Liver (tissue), 9 donors: Measurements from ENCODE around the gene GAS2L1. TPM values are rescaled to one million over a fixed set of nuclear protein-coding genes. Genes with fewer than 3 reads are reported as not detected.

Source experiments
- DNase-seq: peaks from one replicate; pipeline ENCODE4 v3.0.0-alpha.2; 2017; ENCODE audit warnings: low spot score
- H3K27ac ChIP-seq, 2 donors: one replicate each; pipeline ENCODE4 v1.7.0; 2013; ENCODE audit warnings: inconsistent platforms in 2 of 2, low read length in 2 of 2, control low read depth in 1 of 2, low read depth in 1 of 2, mild to moderate bottlenecking in 1 of 2
- H3K27me3 ChIP-seq, 4 donors: one replicate each; pipeline versions ENCODE4 v1.6.1 to v1.7.0; 2013; ENCODE audit warnings: low read length in 3 of 4, inconsistent platforms in 1 of 4, mild to moderate bottlenecking in 1 of 4, moderate library complexity in 1 of 4; ENCODE audit not compliant: control insufficient read depth in 4 of 4, insufficient read depth in 4 of 4
- H3K36me3 ChIP-seq, 4 donors: one replicate each; pipeline versions ENCODE4 v1.6.1 to v1.7.0; 2013; ENCODE audit warnings: low read length in 3 of 4, mild to moderate bottlenecking in 3 of 4, low read depth in 1 of 4, moderate library complexity in 1 of 4; ENCODE audit not compliant: control insufficient read depth in 4 of 4, insufficient read depth in 3 of 4
- H3K4me1 ChIP-seq, 4 donors: one replicate each; pipeline versions ENCODE4 v1.6.1 to v1.7.0; 2013; ENCODE audit warnings: low read length in 3 of 4, mild to moderate bottlenecking in 3 of 4, moderate library complexity in 1 of 4; ENCODE audit not compliant: control insufficient read depth in 4 of 4, insufficient read depth in 4 of 4
- H3K4me3 ChIP-seq, 3 donors: one replicate each; pipeline versions ENCODE4 v1.6.1 to v1.7.0; 2013; ENCODE audit warnings: low read length in 3 of 3, control low read depth in 1 of 3, low read depth in 1 of 3, mild to moderate bottlenecking in 1 of 3
- H3K9ac ChIP-seq, 2 donors: one replicate each; pipeline ENCODE4 v1.7.0; 2013; ENCODE audit warnings: low read length in 2 of 2, mild to moderate bottlenecking in 2 of 2, moderate library complexity in 2 of 2, control low read depth in 1 of 2, low read depth in 1 of 2
- H3K9me3 ChIP-seq, 4 donors: one replicate each; pipeline versions ENCODE4 v1.6.1 to v1.7.0; 2013; ENCODE audit warnings: low read length in 3 of 4; ENCODE audit not compliant: control insufficient read depth in 4 of 4
- FOXA2 ChIP-seq: IDR thresholded peaks from 2 replicates; pipeline ENCODE4 v1.6.1; 2016; ENCODE audit warnings: antibody characterized with exemption
- GABPA ChIP-seq, 2 donors: IDR thresholded peaks in 1 of 2; conservative IDR thresholded peaks in 1 of 2; 2 replicates each; pipeline ENCODE4 v1.6.1; 2016; ENCODE audit warnings: antibody characterized with exemption in 2 of 2, mild to moderate bottlenecking in 1 of 2, moderate library complexity in 1 of 2
- HNF4A ChIP-seq, 2 donors: conservative IDR thresholded peaks; 2 replicates each; pipeline ENCODE4 v1.6.1; 2016; ENCODE audit warnings: antibody characterized with exemption in 2 of 2, mild to moderate bottlenecking in 2 of 2
- HNF4G ChIP-seq: IDR thresholded peaks from 2 replicates; pipeline ENCODE4 v1.6.1; 2016; ENCODE audit warnings: antibody characterized with exemption
- JUND ChIP-seq, 2 donors: IDR thresholded peaks; 2 replicates each; pipeline ENCODE4 v1.6.1; 2016; ENCODE audit warnings: antibody characterized with exemption in 2 of 2
- NR2F2 ChIP-seq: IDR thresholded peaks from 2 replicates; pipeline ENCODE4 v1.6.1; 2016; ENCODE audit warnings: antibody characterized with exemption
- RAD21 ChIP-seq, 2 donors: IDR thresholded peaks; 2 replicates each; pipeline ENCODE4 v1.6.1; 2016; ENCODE audit warnings: antibody characterized with exemption in 2 of 2, mild to moderate bottlenecking in 2 of 2
- RXRA ChIP-seq, 2 donors: IDR thresholded peaks; 2 replicates each; pipeline ENCODE4 v1.6.1; 2017 to 2018; ENCODE audit warnings: antibody characterized with exemption in 2 of 2, mild to moderate bottlenecking in 1 of 2
- SP1 ChIP-seq: IDR thresholded peaks from 2 replicates; pipeline ENCODE4 v1.6.1; 2018; ENCODE audit warnings: antibody characterized with exemption, mild to moderate bottlenecking
- TAF1 ChIP-seq: conservative IDR thresholded peaks from 2 replicates; pipeline ENCODE4 v1.6.1; 2016; ENCODE audit warnings: antibody characterized with exemption, mild to moderate bottlenecking
- YY1 ChIP-seq: IDR thresholded peaks from 2 replicates; pipeline ENCODE4 v1.6.1; 2016; ENCODE audit warnings: antibody characterized with exemption, mild to moderate bottlenecking
- WGBS: extraction: QIAGEN DNeasy Blood & Tissue Kit; methylation state at CpG from one replicate; pipeline ENCODE4 v1.1.7; 2013; 5-methylcytosine and 5-hydroxymethylcytosine counted together
- polyA plus RNA-seq, 2 donors: library from polyadenylated mRNA; stranded (reverse) in 1 of 2; unstranded in 1 of 2; fragments of 200-250 nt in 1 of 2; fragments of >200 nt in 1 of 2; fragmentation: Nextera tagmentation in 1 of 2; extraction: Ambion mirVana in 1 of 2; gene quantifications; one replicate each; pipeline versions ENCODE4 v1.2.1 to v1.2.3, GENCODE V29; 2013 to 2015
- total RNA-seq, 2 donors: library from RNA; depleted of rRNA; stranded (reverse); fragments of >200 nt; gene quantifications; one replicate each; pipeline ENCODE4 v1.2.3, GENCODE V29; 2014
- TF ChIP-seq, protein P1 (sequence below): IDR thresholded peaks from 2 replicates; pipeline ENCODE4 v1.6.1; 2016; ENCODE audit warnings: antibody characterized with exemption
- TF ChIP-seq, protein P2 (sequence below): IDR thresholded peaks from 2 replicates; pipeline ENCODE4 v1.6.1; 2016; ENCODE audit warnings: antibody characterized with exemption
- TF ChIP-seq, protein P3 (sequence below): IDR thresholded peaks from 2 replicates; pipeline ENCODE4 v1.6.1; 2016; ENCODE audit warnings: antibody characterized with exemption
- TF ChIP-seq, protein P4 (sequence below): fragments of 150-350 bp; IDR thresholded peaks from 2 replicates; pipeline ENCODE4 v1.5.1; 2017; ENCODE audit warnings: improper control_type of control experiment, low read depth, low read length; ENCODE audit not compliant: missing input control
- donor health status: healthy.
- donor health status: healthy.
- donor health status: healthy.
- donor health status: healthy.
- donor health status: healthy.

Gene GAS2L1
- total and polyA plus RNA-seq, 4 donors: 4.0 to 11.4 (median 8.9) TPM

DNA sequence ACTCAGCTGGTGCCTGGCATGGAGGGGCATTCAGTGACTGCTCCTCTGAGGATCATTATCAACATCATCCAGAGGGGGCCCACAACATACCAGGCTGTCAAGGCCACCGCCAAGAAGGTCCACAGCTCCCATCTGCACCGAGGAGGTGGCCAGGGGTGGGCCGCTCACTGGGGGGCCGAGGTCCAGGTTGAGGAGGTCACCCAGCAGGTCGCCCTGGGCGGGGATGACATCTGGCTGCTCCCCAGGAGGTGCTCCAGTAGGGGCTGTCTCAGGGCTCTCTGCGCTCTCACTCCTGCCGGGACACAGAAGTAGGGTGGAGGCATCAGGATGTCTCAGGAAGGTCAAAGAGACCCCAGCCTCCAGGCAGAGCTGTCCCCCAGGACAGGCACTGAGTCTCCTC lies 34.1 kb downstream of the GAS2L1 start:
- WGBS: 96% methylated on average over 8 of the region's 8 CpGs

DNA sequence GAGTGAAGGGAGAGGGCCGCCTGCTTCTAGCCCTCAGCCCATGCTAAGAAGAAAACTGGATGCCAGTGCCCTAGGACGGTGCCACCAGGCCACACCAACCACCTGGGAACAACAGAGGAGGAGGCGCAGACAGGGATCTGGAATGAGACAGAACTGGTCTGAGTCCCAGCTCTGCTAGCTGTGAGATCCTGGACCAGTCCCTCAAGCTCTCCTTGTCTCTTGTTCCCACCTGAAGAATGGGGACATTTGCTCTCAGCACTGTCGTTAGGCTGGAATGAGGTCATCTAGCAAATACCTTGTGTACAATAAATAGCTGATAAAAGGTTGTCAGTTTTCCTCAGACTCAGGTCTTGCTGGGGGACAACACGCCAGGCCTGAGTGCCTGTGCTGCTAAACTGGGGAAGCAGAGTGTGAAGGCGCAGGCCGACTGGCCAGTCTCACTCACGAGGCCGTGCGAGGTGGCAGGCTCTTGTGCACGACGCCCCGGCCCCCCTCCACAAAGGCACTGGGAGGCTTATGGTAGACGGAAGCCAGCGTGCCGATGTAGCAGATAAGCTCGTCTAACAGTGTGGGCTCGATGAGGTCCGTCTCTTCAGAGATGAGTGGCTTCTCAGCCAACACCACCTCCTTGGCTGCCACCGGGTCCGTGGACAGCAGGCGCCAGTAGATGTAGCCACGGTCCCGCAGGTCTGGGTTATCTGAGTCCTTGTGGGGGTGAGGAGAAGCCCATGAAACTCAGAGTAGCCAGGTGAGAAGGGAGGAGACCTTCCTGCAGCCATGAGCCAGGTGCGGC lies 34.8 kb downstream of the GAS2L1 start:
- H3K27me3 ChIP-seq: no peaks in the 10 kb centered on the region
- H3K9me3 ChIP-seq: no peaks in the 10 kb centered on the region
- TF ChIP-seq TAF1 (no peak), SP1 (no peak), FOXA2 (no peak), HNF4G (no peak), YY1 (no peak), NR2F2 (no peak), GABPA (IDR thresholded peaks at IDR 0.05 in 1 of 2, conservative IDR thresholded peaks at IDR 0.05 in 1 of 2) (no peak), JUND (IDR thresholded peaks at IDR 0.05) (no peak), HNF4A (conservative IDR thresholded peaks at IDR 0.05) (no peak)
- TF ChIP-seq, protein P1, sequence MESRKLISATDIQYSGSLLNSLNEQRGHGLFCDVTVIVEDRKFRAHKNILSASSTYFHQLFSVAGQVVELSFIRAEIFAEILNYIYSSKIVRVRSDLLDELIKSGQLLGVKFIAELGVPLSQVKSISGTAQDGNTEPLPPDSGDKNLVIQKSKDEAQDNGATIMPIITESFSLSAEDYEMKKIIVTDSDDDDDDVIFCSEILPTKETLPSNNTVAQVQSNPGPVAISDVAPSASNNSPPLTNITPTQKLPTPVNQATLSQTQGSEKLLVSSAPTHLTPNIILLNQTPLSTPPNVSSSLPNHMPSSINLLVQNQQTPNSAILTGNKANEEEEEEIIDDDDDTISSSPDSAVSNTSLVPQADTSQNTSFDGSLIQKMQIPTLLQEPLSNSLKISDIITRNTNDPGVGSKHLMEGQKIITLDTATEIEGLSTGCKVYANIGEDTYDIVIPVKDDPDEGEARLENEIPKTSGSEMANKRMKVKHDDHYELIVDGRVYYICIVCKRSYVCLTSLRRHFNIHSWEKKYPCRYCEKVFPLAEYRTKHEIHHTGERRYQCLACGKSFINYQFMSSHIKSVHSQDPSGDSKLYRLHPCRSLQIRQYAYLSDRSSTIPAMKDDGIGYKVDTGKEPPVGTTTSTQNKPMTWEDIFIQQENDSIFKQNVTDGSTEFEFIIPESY: no peak
- TF ChIP-seq, protein P2, sequence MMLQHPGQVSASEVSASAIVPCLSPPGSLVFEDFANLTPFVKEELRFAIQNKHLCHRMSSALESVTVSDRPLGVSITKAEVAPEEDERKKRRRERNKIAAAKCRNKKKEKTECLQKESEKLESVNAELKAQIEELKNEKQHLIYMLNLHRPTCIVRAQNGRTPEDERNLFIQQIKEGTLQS: no peak
- TF ChIP-seq, protein P3, sequence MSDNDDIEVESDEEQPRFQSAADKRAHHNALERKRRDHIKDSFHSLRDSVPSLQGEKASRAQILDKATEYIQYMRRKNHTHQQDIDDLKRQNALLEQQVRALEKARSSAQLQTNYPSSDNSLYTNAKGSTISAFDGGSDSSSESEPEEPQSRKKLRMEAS: no peak
- TF ChIP-seq, protein P4, sequence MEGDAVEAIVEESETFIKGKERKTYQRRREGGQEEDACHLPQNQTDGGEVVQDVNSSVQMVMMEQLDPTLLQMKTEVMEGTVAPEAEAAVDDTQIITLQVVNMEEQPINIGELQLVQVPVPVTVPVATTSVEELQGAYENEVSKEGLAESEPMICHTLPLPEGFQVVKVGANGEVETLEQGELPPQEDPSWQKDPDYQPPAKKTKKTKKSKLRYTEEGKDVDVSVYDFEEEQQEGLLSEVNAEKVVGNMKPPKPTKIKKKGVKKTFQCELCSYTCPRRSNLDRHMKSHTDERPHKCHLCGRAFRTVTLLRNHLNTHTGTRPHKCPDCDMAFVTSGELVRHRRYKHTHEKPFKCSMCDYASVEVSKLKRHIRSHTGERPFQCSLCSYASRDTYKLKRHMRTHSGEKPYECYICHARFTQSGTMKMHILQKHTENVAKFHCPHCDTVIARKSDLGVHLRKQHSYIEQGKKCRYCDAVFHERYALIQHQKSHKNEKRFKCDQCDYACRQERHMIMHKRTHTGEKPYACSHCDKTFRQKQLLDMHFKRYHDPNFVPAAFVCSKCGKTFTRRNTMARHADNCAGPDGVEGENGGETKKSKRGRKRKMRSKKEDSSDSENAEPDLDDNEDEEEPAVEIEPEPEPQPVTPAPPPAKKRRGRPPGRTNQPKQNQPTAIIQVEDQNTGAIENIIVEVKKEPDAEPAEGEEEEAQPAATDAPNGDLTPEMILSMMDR: no peak
- H3K4me1 ChIP-seq: peaks cover 4 to 41% (median 32%) of the 10 kb centered on the region in 4 donors
- H3K27ac ChIP-seq: no peak overlapping the region
- peaks cover 10 to 39% (median 21%) of the 10 kb centered on the region in 4 donors for H3K36me3 ChIP-seq
- no peak for DNase-seq
- no peak overlapping the region for H3K4me3 ChIP-seq
- no peak overlapping the region for H3K9ac ChIP-seq
- 96% methylated on average over 25 of the region's 25 CpGs for WGBS

More for the DNA sequence above, 34.1 kb downstream of the GAS2L1 start:
- no peak overlapping the region for H3K27ac ChIP-seq
- no peak for DNase-seq
- H3K4me3 ChIP-seq: no peak overlapping the region
- H3K36me3 ChIP-seq: peaks cover 12 to 39% (median 19%) of the 10 kb centered on the region in 4 donors
- no peak overlapping the region for H3K9ac ChIP-seq
- H3K4me1 ChIP-seq: peaks cover 6 to 43% (median 34%) of the 10 kb centered on the region in 4 donors
- no peaks in the 10 kb centered on the region for H3K27me3 ChIP-seq
- H3K9me3 ChIP-seq: no peaks in the 10 kb centered on the region
- no peak for TF ChIP-seq RAD21 (IDR thresholded peaks at IDR 0.05)

DNA sequence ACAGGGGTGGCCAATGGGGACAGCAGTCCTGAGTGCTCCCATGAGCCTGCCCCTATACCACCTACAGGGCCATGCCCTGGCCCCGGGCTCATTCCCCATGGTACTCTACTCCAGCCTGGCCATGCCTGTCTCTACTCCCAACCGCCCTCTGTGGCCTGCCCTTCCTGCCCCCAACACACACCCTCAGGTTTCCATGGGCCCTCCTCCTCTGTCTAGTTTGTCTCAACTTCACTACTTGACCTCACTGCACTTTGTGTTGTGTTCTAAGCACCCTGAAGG lies 35.3 kb downstream of the GAS2L1 start:
- H3K36me3 ChIP-seq: peaks cover 10 to 39% (median 23%) of the 10 kb centered on the region in 4 donors

More for the DNA sequence above, 35.3 kb downstream of the GAS2L1 start:
- Histone ChIP-seq H3K9ac (no peak overlapping the region), H3K27me3 (no peaks in the 10 kb centered on the region), H3K4me3 (no peak overlapping the region), H3K27ac (no peak overlapping the region), H3K9me3 (no peaks in the 10 kb centered on the region), H3K4me1 (peaks cover 4 to 41% (median 31%) of the 10 kb centered on the region in 4 donors)
- WGBS: 95% methylated on average over 2 of the region's 2 CpGs
- no peak for TF ChIP-seq HNF4G
- no peak for TF ChIP-seq TAF1
- no peak for TF ChIP-seq YY1
- TF ChIP-seq, protein P3: no peak
- TF ChIP-seq FOXA2: no peak
- TF ChIP-seq RXRA (IDR thresholded peaks at IDR 0.05): no peak
- DNase-seq: no peak
